Stimulated activated CD4-positive, alpha-beta T cell treated with anti-CD3 and anti-CD28 coated beads, Interleukin-1b, Interleukin-23, amount 100 ng/mL, for 4 hours (primary cell): ENCODE data around the gene COA6.
"Not testable (repeated sequence)": the region's sequence is repeated elsewhere in the genome, so short reads cannot be mapped to it uniquely, and the experiment has no call there.

Source experiments
- DNase-seq, 2 donors: peaks; one replicate each; pipeline ENCODE4 v3.0.0-alpha.2; 2020; ENCODE audit warnings: low read depth in 2 of 2

COA6 gene

DNA sequence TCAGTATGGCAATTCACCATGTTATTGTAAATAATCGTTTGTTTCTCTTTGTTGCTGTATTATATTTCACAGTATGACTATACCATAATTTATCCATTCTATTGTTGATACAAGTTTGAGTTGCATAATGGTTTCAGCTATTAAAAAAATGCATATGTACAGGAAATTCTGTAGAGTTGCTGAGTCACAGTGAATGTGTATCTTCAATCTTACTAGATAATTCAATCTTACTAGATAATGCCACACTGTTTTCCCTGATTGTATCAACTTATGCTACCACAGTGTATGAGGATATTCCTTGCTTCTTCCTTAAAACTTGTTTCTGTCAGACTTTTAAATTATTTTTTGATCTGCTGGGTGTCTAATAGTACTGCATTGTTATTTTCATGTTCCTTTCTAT is 3.5 kb upstream of the COA6 start:
- DNase-seq: no peak

DNA sequence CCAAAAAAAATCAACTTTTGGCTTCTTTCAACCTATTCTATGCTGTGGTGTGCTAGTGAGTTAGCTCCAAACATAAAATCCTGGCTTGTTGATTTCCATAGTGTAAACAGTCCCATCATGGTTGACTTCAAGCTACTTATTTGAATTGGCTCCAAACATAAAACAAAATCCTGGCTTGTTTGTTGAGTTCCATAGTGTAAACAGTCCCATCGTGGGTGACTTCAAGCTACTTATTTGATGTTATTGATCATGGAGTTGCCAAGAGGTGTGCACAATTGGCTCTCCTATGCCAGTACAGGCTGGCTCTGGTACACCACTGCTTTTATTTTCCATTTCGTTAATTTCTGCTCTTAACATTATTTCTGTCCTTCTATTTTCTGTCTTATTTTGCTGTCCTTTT is 1.8 kb upstream of the COA6 start:
- DNase-seq: no peak

- no peak for DNase-seq
Observed at GRCh38 chr1:234372011-234372757, 1.1 kb upstream of the COA6 start.

- DNase-seq: no peak
Observed at GRCh38 chr1:234373959-234374254, 651 bp downstream of the COA6 start.

DNA sequence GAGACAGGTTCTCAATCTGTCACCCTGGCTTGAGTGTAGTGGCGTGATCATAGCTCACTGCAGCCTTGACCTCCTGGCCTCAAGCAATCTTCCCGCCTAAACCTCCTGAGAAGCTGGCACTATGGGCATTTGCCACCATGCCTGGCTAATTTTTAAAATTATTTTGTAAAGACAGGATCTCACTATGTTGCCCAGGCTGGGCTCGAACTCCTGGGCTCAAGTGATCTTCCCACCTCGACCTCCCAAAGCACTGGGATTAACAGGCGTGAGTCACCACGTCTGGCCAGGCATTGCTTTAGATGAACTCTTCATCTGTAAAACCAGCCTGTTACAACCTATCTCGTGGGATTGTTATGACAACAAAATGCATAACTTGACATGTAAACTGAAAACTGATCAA is 2.4 kb downstream of the COA6 start:
- DNase-seq: no peak

DNA sequence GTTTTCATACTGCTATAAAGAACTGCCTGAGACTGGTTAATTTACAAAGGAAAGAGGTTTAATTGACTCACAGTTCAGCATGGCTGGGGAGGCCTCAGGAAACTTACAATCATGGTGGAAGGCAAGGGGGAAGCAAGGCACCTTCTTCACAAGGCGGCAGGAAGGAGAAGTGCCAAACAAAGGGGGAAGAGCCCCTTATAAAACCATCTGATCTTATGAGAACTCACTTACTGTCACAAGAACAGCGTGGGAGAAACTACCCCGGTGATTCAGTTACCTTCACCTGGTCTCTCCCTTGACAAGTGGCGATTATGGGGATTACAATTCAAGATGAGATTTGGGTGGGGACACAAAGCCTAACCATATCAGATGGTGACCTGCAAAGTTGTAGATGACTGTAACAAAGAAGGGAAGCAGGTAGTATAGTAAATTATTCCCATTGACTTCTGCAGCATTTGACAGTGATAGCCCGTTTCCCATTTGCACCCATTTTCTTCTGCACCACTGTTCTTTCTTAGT is 6.4 kb downstream of the COA6 start:
- not testable (repeated sequence) for DNase-seq

DNA sequence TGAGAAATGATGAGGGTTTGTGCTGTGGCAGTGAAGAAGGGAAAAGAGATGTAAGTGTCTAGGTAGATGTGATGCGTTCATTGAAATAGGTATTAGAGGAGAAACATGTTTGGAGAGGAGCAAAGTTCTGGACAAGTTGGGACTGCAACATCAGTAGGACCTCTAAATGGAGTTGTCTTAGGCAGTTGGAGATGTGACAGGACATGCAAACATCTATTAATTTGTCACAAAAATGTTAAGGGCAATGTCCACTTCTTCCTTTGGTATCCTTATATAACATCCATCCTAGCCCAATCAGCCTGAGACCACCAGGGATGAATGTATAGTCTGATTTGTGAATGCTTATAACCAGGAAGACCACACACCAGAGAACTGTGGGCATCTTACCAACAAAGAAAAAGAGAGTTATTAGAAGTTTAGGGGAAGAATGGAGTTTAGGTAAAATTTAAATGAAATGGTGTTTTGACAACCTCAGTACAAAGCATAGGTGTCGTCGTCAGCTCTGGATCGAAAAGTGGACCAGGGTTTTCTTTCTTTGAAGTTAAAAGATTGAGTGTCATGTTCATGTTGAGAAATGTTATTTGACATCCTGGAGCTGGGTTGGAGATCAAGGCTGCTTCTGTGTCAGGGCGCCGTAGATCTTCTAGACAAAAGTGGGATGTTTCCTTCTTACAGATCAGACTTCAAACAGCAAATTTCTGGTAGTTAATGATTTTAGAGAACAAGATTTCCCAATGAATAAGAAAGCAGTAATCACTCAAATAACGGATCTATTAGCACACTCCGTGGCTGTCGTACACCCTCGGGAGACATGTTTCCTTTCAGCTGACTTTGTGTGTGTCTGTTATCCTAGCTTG is 8.7 kb downstream of the COA6 start:
- no peak for DNase-seq

DNA sequence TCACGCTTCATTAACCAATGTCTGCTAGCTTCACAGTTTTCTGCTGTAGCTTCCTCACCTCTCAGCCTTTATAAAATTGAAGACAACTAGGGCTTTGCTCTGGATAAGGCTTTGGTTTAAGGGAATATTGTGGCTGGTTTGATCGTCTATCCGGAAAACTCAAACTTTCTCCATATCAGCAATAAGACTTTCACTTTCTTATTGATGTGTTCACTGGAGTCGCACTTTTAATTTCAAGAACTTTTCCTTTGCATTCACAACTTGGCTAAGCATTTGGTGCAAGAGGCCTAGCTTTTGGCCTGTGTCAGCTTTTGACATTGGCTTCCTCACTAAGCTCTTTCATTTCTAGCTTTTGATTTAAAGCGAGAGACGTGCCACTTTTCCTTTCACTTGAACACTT is 12.9 kb downstream of the COA6 start:
- DNase-seq: no peak

GRCh38 chr1:234388094-234388493 is 14.8 kb downstream of the COA6 start:
- DNase-seq: no peak

GRCh38 chr1:234393190-234393589 is 19.9 kb downstream of the COA6 start:
- no peak for DNase-seq

DNA sequence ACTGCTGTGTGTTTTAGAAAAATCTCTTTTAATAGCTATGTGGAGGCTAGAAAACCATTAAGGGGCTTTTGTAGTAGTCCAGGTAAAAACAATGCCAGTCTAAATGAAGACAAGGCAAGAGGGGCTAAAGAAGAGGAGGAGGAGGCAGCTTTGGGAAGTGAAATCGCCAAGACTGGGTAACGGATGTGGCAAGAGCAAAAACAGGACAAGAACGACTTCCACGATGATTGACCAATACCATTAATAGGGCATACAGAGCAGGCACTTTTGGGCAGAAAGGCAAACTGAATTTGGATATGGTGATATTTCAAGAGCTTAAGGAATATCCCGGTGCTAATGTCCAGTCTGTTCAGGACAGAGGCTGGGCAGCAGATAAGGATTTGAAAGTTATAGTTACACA is 22.0 kb downstream of the COA6 start:
- no peak for DNase-seq

DNA sequence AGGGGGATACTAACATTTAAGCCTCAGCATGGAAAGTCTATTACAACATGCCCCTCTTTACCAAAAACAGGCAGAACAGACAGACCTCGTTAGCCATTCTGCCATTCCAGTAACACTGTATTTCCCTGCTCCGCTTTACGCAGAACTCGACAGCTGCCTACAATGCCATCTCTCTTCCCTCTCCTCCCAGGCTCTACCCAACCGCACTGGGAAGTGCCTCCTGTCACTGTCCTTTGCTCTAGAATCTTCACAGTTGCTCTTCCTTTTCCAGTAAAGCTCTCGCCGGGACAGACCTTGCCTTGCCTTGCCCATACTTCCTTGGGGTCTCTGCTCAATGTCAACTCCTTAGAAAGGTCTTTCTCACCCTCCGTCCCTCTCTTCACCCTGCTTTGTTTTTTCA is 22.8 kb downstream of the COA6 start:
- no peak for DNase-seq

- DNase-seq: no peak
Observed at GRCh38 chr1:234396871-234397270, 23.6 kb downstream of the COA6 start.

- DNase-seq: no peak
Observed at GRCh38 chr1:234397732-234398131, 24.5 kb downstream of the COA6 start.

GRCh38 chr1:234398849-234399381 is 25.7 kb downstream of the COA6 start:
- no peak for DNase-seq

DNA sequence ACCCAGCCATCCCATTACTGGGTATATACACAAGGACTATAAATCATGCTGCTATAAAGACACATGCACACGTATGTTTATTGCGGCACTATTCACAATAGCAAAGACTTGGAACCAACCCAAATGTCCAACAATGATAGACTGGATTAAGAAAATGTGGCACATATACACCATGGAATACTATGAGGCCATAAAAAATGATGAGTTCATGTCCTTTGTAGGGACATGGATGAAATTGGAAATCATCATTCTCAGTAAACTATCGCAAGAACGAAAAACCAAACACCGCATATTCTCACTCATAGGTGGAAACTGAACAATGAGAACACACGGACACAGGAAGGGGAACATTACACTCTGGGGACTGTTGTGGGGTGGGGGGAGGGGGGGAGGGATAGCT is 26.3 kb downstream of the COA6 start:
- DNase-seq: not testable (repeated sequence)

- DNase-seq: no peak
Observed at GRCh38 chr1:234400773-234401172, 27.5 kb downstream of the COA6 start.

- no peak for DNase-seq
Observed at GRCh38 chr1:234401658-234402057, 28.4 kb downstream of the COA6 start.

- no peak for DNase-seq
Observed at GRCh38 chr1:234402939-234403338, 29.7 kb downstream of the COA6 start.

DNA sequence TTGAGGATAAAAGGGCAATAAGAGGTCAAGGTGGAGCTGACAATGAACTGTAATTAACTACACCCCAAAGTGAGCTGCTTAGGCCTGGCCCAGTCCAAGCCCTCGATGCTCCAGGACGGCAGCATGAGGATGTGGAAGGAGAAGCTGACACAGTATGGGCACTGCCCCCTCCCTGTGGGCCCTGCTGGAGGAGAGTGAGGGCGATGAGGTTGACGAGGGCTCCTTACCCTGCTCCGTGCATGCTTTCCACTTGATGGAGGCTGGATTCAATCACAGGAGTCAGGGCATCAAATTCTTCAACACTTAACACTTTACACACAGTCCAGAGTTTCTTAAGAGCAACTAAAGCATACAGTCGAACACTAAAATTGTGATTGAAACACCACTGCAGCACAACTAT is 32.4 kb downstream of the COA6 start:
- no peak for DNase-seq

GRCh38 chr1:234406871-234407270 is 33.6 kb downstream of the COA6 start:
- DNase-seq: no peak

- DNase-seq: peak; percentile 38 to 60
Observed at GRCh38 chr1:234408757-234409156, 35.5 kb downstream of the COA6 start.

DNA sequence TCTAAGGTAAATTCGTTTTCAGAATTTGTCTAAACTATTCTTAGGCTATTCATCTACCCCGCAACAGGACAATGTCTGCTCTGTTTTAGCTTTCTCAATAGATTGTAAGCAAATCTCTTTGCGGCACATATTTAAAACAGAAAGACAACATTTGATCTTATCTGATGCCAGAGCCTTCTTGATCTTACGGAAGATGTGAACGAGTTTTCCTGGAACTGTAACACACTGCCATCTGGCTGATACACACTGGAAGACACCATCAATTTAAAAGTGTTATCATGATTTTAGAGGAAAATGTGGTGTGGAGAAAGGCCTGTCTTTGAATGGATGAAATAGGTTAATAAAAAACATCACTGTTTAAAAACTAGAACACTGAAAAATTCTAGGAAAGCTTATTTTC is 36.1 kb downstream of the COA6 start:
- peak in 1 of 2 donors; percentile 10 for DNase-seq
